K562 (cell line): ENCODE results near the gene LRP2BP. TPM values are rescaled to one million over a fixed set of nuclear protein-coding genes. Genes with fewer than 3 reads are reported as not detected.

ENCODE experiments used
- TAF1 ChIP-seq: IDR thresholded peaks from 2 replicates; pipeline ENCODE4 v1.6.1; 2011; ENCODE audit warnings: mild to moderate bottlenecking, low read length, moderate library complexity; ENCODE audit not compliant: insufficient read depth, control insufficient read depth, severe bottlenecking; ENCODE audit errors: extremely low read depth
- ZNF318 ChIP-seq, 2 experiments: fragments of 450-650 bp; IDR thresholded peaks; 2 replicates each; pipeline ENCODE4 v1.6.1; 2016; ENCODE audit warnings: mild to moderate bottlenecking in 2 of 2, borderline replicate concordance in 1 of 2, low read depth in 1 of 2, moderate library complexity in 1 of 2
- polyA plus RNA-seq, 8 experiments: library from polyadenylated mRNA; depleted of rRNA in 4 of 8; stranded (reverse) in 5 of 8; unstranded in 3 of 8; fragments of >200 nt; fragmentation: Nextera tagmentation in 2 of 8; fragmentation: Illumina TruSeq in 1 of 8; extraction: Ambion mirVana in 2 of 8; extraction: Trizol in 1 of 8; gene quantifications; 2 replicates each; pipeline versions ENCODE4 v1.2.1 to v1.2.3, GENCODE V29; 2011 to 2014; ENCODE audit warnings: inconsistent platforms in 1 of 8, missing spikeins in 1 of 8
- total RNA-seq, 7 experiments: library from RNA; depleted of rRNA in 6 of 7; stranded (reverse); fragments of >200 nt in 6 of 7; fragmentation: Illumina TruSeq in 2 of 7; extraction: Trizol in 2 of 7; gene quantifications; 2 replicates each; pipeline versions ENCODE4 v1.2.1 to v1.2.3, GENCODE V29; 2011 to 2021; ENCODE audit warnings: low replicate concordance in 1 of 7
- TF ChIP-seq, protein P1 (sequence below), 2 experiments: fragments of 450-650 bp in 1 of 2; IDR thresholded peaks; 2 replicates each; pipeline ENCODE4 v1.6.1; 2011 to 2017; ENCODE audit warnings: low read depth in 2 of 2, antibody characterized with exemption in 1 of 2, borderline replicate concordance in 1 of 2, low read length in 1 of 2, mild to moderate bottlenecking in 1 of 2, mixed read lengths in 1 of 2; ENCODE audit not compliant: control insufficient read depth in 1 of 2

Gene LRP2BP
- total and polyA plus RNA-seq, 9 of the 15 experiments (the other 6 are each of a cell fraction or from before 2014, with no cell fraction given): 0.42 to 2.1 (median 0.62) TPM

DNA sequence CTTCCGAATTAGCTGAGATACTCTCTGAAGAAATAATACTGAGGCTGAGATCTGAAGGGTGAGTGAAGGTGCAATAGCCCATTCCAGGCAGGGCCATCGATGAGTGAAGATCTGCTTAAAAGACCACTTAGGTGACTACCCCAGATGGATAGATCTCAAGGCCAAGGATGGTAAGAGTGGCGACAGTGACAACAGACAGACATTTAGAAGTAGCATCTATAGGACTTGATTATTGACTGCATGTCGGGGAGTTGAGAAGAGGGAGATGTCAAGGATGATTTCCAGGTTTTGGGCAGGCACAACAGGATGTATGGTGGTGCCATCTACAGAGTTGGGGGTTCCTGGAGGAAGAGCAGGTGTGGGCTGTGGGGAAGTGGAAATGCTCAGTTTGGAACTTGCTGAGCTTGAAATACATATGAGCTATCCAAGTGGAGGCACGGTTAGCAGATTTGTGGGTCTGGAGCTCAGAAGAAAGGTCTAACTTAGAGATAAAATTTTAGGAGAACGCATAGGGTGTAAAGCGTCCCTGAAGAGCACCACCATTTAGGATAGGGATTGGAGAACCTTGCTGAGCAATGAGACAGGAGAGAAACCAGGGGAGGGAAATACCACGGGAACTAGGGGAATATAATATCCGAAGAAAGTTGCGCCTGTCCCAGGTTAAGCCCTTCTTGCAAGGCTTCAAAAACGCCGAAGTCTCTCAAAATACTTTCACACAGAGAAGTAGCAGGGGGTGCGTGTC, 29.4 kb upstream of the LRP2BP start (continued):
- no peak for TF ChIP-seq ZNF318 (IDR thresholded peaks at IDR 0.05; ENCODE audit: borderline replicate concordance in 1 of 2, low read depth in 1 of 2)
- TF ChIP-seq, protein P1, sequence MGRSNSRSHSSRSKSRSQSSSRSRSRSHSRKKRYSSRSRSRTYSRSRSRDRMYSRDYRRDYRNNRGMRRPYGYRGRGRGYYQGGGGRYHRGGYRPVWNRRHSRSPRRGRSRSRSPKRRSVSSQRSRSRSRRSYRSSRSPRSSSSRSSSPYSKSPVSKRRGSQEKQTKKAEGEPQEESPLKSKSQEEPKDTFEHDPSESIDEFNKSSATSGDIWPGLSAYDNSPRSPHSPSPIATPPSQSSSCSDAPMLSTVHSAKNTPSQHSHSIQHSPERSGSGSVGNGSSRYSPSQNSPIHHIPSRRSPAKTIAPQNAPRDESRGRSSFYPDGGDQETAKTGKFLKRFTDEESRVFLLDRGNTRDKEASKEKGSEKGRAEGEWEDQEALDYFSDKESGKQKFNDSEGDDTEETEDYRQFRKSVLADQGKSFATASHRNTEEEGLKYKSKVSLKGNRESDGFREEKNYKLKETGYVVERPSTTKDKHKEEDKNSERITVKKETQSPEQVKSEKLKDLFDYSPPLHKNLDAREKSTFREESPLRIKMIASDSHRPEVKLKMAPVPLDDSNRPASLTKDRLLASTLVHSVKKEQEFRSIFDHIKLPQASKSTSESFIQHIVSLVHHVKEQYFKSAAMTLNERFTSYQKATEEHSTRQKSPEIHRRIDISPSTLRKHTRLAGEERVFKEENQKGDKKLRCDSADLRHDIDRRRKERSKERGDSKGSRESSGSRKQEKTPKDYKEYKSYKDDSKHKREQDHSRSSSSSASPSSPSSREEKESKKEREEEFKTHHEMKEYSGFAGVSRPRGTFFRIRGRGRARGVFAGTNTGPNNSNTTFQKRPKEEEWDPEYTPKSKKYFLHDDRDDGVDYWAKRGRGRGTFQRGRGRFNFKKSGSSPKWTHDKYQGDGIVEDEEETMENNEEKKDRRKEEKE (IDR thresholded peaks at IDR 0.05; ENCODE audit: borderline replicate concordance in 1 of 2, control insufficient read depth in 1 of 2, low read depth in 2 of 2, low read length in 1 of 2): no peak
- TF ChIP-seq TAF1: no peak
